ENCODE measurements around the gene CHST13.

GRCh38 chr3:126538966-126539365 is 15.0 kb downstream of the CHST13 start:
- TF ChIP-seq YY1 (IDR thresholded peaks at IDR 0.05; ENCODE audit: insufficient read depth, insufficient read length) (no peak), ZNF274 (IDR thresholded peaks at IDR 0.05; ENCODE audit: low read depth, low read length) (no peak), SUZ12 (IDR thresholded peaks at IDR 0.05; ENCODE audit: extremely low read depth, insufficient read depth, insufficient read length) (no peak)
